Esophagus squamous epithelium (tissue), 4 donors: ENCODE measurements around the gene CKS2.

Experiments used
- POLR2A ChIP-seq, 4 donors: fragments of 450-650 bp; IDR thresholded peaks; one replicate each; pipeline ENCODE4 v1.6.1; 2017; ENCODE audit warnings: antibody characterized with exemption in 4 of 4, mild to moderate bottlenecking in 4 of 4, moderate library complexity in 3 of 4
- TF ChIP-seq, protein P1 (sequence below), 6 experiments: fragments of 450-650 bp in 4 of 6; fragments of 200-600 bp in 2 of 6; sonication (generic) in 2 of 6; IDR thresholded peaks; one replicate each; pipeline ENCODE4 v1.5.1; 2016 to 2019; ENCODE audit warnings: antibody characterized with exemption in 6 of 6, mild to moderate bottlenecking in 4 of 6, moderate library complexity in 4 of 6

DNA sequence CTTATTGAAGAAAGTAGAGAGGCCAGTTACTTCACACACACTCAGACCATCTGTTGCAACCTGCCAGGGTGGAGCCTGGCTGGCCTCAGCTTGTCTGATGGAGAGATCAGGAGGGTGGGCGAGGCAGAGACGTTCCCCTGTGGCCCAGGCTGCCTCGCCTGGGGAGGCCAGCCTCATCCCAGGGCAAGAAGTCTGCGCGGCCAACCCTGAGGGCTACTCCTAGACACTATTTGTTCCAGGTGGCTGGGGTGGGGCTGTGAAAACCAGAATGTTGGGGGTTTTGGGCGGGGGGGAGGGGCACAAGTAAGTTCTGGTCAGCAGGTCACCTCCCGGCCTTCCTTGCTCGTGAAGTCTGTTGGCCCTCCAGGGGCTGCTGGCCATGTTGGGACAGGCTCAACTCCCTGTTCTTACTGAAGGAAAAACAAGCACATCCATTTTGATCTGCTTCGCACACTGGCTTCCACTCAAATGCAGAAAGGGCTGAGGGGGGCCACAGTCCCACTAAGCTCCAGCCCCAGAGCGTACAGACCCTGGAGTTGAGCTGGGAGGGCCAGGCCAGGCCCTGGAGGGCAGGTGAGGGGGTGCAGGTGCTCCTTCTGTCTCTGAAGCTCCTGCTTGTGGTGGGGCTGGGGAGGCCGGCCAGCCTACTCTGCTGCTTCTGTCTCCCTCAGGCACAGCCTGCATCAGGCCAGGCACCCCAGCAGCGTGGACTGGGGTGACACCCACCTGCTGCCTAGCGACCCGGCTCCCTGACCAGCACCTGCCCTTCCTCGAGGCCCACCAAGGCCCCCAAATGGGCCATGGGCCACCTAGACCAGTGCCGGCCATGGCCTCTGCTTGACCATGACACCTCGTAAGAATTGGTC is 53.9 kb downstream of the CKS2 start:
- no peak for TF ChIP-seq POLR2A (IDR thresholded peaks at IDR 0.05)
- TF ChIP-seq, protein P1, sequence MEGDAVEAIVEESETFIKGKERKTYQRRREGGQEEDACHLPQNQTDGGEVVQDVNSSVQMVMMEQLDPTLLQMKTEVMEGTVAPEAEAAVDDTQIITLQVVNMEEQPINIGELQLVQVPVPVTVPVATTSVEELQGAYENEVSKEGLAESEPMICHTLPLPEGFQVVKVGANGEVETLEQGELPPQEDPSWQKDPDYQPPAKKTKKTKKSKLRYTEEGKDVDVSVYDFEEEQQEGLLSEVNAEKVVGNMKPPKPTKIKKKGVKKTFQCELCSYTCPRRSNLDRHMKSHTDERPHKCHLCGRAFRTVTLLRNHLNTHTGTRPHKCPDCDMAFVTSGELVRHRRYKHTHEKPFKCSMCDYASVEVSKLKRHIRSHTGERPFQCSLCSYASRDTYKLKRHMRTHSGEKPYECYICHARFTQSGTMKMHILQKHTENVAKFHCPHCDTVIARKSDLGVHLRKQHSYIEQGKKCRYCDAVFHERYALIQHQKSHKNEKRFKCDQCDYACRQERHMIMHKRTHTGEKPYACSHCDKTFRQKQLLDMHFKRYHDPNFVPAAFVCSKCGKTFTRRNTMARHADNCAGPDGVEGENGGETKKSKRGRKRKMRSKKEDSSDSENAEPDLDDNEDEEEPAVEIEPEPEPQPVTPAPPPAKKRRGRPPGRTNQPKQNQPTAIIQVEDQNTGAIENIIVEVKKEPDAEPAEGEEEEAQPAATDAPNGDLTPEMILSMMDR (IDR thresholded peaks at IDR 0.05), result no peak
